Measurements from ENCODE around the gene RBM44.
"Not testable (repeated sequence)": the region's sequence is repeated elsewhere in the genome, so short reads cannot be mapped to it uniquely, and the experiment has no call there.

Gene RBM44

GRCh38 chr2:237783678-237784077 lies 14.9 kb upstream of the RBM44 start:
- DNase-seq: not testable (repeated sequence)

GRCh38 chr2:237786936-237787335 lies 11.6 kb upstream of the RBM44 start:
- DNase-seq: no peak

- no peak for DNase-seq
Observed at GRCh38 chr2:237790353-237790752, 8.2 kb upstream of the RBM44 start.

GRCh38 chr2:237791977-237792727 lies 6.4 kb upstream of the RBM44 start:
- no peak for DNase-seq

GRCh38 chr2:237797253-237797652 lies 1.3 kb upstream of the RBM44 start:
- no peak for DNase-seq

- DNase-seq: no peak
Observed at GRCh38 chr2:237799060-237799428, 465 bp downstream of the RBM44 start.

- DNase-seq: no peak
Observed at GRCh38 chr2:237801466-237801865, 2.9 kb downstream of the RBM44 start.

GRCh38 chr2:237806334-237806733 lies 7.8 kb downstream of the RBM44 start:
- no peak for DNase-seq

- no peak for DNase-seq
Observed at GRCh38 chr2:237815637-237816036, 17.1 kb downstream of the RBM44 start.

GRCh38 chr2:237816531-237816930 lies 18.0 kb downstream of the RBM44 start:
- DNase-seq: no peak

GRCh38 chr2:237818066-237818473 lies 19.5 kb downstream of the RBM44 start:
- DNase-seq: no peak

GRCh38 chr2:237819231-237819630 lies 20.7 kb downstream of the RBM44 start:
- no peak for DNase-seq

GRCh38 chr2:237820421-237820820 lies 21.8 kb downstream of the RBM44 start:
- DNase-seq: no peak

GRCh38 chr2:237823544-237823943 lies 25.0 kb downstream of the RBM44 start:
- no peak for DNase-seq

- no peak for DNase-seq
Observed at GRCh38 chr2:237824085-237824484, 25.5 kb downstream of the RBM44 start.

- no peak for DNase-seq
Observed at GRCh38 chr2:237827421-237827987, 28.9 kb downstream of the RBM44 start.

GRCh38 chr2:237830522-237830921 lies 31.9 kb downstream of the RBM44 start:
- DNase-seq: no peak

- DNase-seq: no peak
Observed at GRCh38 chr2:237833546-237833945, 35.0 kb downstream of the RBM44 start.

- no peak for DNase-seq
Observed at GRCh38 chr2:237835372-237835771, 36.8 kb downstream of the RBM44 start.

- DNase-seq: no peak
Observed at GRCh38 chr2:237841051-237841450, 42.5 kb downstream of the RBM44 start.

GRCh38 chr2:237848940-237849339 lies 50.4 kb downstream of the RBM44 start:
- not testable (repeated sequence) for DNase-seq

- DNase-seq: no peak
Observed at GRCh38 chr2:237854295-237854694, 55.7 kb downstream of the RBM44 start.

- DNase-seq: no peak
Observed at GRCh38 chr2:237857791-237858190, 59.2 kb downstream of the RBM44 start.

- DNase-seq: peak; percentile 70
Observed at GRCh38 chr2:237858294-237859081, 59.9 kb downstream of the RBM44 start.

All from DMS79 treated with DMSO at 0.1 percent for 48 hours (cell line).